ENCODE results near the gene UBE2H. TPM values are rescaled to one million over a fixed set of nuclear protein-coding genes. Genes with fewer than 3 reads are reported as not detected.

The UBE2H gene
- total and polyA plus RNA-seq, 2 experiments from 2014 or later, result 73.4 to 98.9 TPM

DNA sequence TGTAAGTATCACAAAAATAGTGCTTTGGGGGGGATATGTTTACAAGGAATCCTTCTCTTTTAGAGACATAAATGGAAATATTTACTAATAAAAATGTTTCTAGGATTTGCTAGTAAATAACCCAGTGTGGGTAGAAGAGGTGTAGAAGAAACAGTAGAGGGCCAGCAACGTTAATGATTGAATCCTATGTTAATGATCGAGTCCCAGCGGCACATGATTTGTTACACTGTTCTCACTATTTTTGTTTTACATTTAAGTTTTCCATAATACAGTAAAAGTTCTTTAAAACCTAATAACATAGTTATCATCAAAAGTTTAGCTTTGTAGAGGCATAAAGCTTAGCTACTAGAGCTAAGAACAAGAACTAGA, 66.0 kb downstream of the UBE2H start:
- no peaks in the 10 kb centered on the region for H3K27me3 ChIP-seq
- TF ChIP-seq CTCF (IDR thresholded peaks at IDR 0.05; ENCODE audit: poor library complexity) (no peak), EZH2phosphoT487 (IDR thresholded peaks at IDR 0.05; ENCODE audit: low read depth, severe bottlenecking, unreplicated experiment) (no peak), EZH2 (IDR thresholded peaks at IDR 0.05; ENCODE audit: borderline replicate concordance) (no peak)
- DNase-seq (ENCODE audit: low spot score), result no peak
- H3K79me2 ChIP-seq, result peaks cover 86% of the 10 kb centered on the region
- no peaks in the 10 kb centered on the region for H3K36me3 ChIP-seq (replicated peaks; ENCODE audit: insufficient read depth, low read depth)
- H3K27ac ChIP-seq, result no peak overlapping the region
- no peak overlapping the region for H3K4me3 ChIP-seq
- no peak overlapping the region for H3K4me2 ChIP-seq
- H3K4me1 ChIP-seq (ENCODE audit: insufficient read depth), result peaks cover 5% of the 10 kb centered on the region
- no peaks in the 10 kb centered on the region for H3K9me3 ChIP-seq (ENCODE audit: low read depth)
- H3K9me2 ChIP-seq (replicated peaks; ENCODE audit: insufficient read depth), result no peaks in the 10 kb centered on the region
- no peak overlapping the region for H2AFZ ChIP-seq
- peaks cover 48% of the 10 kb centered on the region for H4K20me1 ChIP-seq (ENCODE audit: insufficient read depth, poor library complexity, severe bottlenecking)
- 92% methylated on average over 3 of the region's 3 CpGs for WGBS (ENCODE audit: low lambda C conversion rate, missing lambda C conversion rate)

DNA sequence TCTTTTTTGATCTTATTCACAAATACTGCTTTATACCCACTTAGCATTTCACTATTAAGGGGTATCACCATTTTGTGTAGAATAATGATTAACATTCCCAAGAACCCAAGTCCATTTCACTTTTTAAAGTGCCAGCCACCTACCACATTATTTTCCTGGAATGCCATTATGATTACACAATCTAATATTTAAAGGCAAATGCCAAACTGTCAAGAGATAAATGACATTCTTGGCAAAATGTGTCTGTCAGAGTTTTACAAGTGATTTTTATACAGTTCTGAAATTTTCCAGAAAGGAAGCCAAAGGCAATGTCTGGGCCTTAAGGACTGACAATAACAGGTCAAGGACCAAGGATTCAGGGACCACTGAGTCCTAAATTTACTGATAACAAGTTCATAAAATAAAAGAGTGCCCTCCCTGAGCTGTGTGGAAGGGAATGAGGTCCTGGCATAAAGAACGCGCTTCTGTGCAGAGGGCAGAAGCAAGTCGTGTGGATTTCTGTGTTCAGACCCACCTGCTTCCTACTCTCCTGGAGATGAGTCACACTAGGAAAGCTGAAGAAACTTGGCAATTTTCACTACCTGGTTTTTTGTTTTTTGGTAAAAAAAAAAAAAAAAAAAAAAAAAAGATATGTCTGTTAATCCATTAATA, 66.5 kb downstream of the UBE2H start:
- no peaks in the 10 kb centered on the region for H3K9me2 ChIP-seq (replicated peaks; ENCODE audit: insufficient read depth)
- no peaks in the 10 kb centered on the region for H3K9me3 ChIP-seq (ENCODE audit: low read depth)
- no peak overlapping the region for H3K27ac ChIP-seq
- no peak for DNase-seq (ENCODE audit: low spot score)
- H3K4me2 ChIP-seq, result no peak overlapping the region
- H3K27me3 ChIP-seq, result no peaks in the 10 kb centered on the region
- no peak overlapping the region for H3K4me3 ChIP-seq
- peaks cover 87% of the 10 kb centered on the region for H3K79me2 ChIP-seq
- H4K20me1 ChIP-seq (ENCODE audit: insufficient read depth, poor library complexity, severe bottlenecking), result peaks cover 46% of the 10 kb centered on the region
- TF ChIP-seq CTCF (IDR thresholded peaks at IDR 0.05; ENCODE audit: poor library complexity) (no peak), EZH2phosphoT487 (IDR thresholded peaks at IDR 0.05; ENCODE audit: low read depth, severe bottlenecking, unreplicated experiment) (no peak), EZH2 (IDR thresholded peaks at IDR 0.05; ENCODE audit: borderline replicate concordance) (no peak)
- no peak overlapping the region for H2AFZ ChIP-seq
- peaks cover 5% of the 10 kb centered on the region for H3K4me1 ChIP-seq (ENCODE audit: insufficient read depth)
- H3K36me3 ChIP-seq (replicated peaks; ENCODE audit: insufficient read depth, low read depth), result no peaks in the 10 kb centered on the region
- whole genome bisulfite sequencing (ENCODE audit: low lambda C conversion rate, missing lambda C conversion rate), result 87% methylated on average over 3 of the region's 3 CpGs

GRCh38 chr7:129884495-129884894, 68.3 kb downstream of the UBE2H start:
- Histone ChIP-seq H3K4me1 (ENCODE audit: insufficient read depth) (peaks cover under 1% of the 10 kb centered on the region), H3K4me2 (no peak overlapping the region), H3K79me2 (peaks cover 84% of the 10 kb centered on the region), H3K36me3 (replicated peaks; ENCODE audit: insufficient read depth, low read depth) (no peaks in the 10 kb centered on the region), H3K27me3 (no peaks in the 10 kb centered on the region), H3K4me3 (no peak overlapping the region), H3K9me3 (ENCODE audit: low read depth) (no peaks in the 10 kb centered on the region), H2AFZ (no peak overlapping the region), H3K9me2 (replicated peaks; ENCODE audit: insufficient read depth) (no peaks in the 10 kb centered on the region), H4K20me1 (ENCODE audit: insufficient read depth, poor library complexity, severe bottlenecking) (peaks cover 38% of the 10 kb centered on the region), H3K27ac (no peak overlapping the region)
- TF ChIP-seq EZH2phosphoT487 (IDR thresholded peaks at IDR 0.05; ENCODE audit: low read depth, severe bottlenecking, unreplicated experiment) (no peak), EZH2 (IDR thresholded peaks at IDR 0.05; ENCODE audit: borderline replicate concordance) (no peak), CTCF (IDR thresholded peaks at IDR 0.05; ENCODE audit: poor library complexity) (no peak)
- 97% methylated on average over 5 of the region's 5 CpGs for WGBS (ENCODE audit: low lambda C conversion rate, missing lambda C conversion rate)
- no peak for DNase-seq (ENCODE audit: low spot score)
